IMR-90 (cell line): Measurements from ENCODE around the gene MICAL2. TPM values are rescaled to one million over a fixed set of nuclear protein-coding genes. Genes with fewer than 3 reads are reported as not detected.

Experiments used
- ATAC-seq: fragments of 200-7000 bp; cut with Tn5 transposase; 2 replicates; pipeline ENCODE4 v1.9.1; 2020; ENCODE audit warnings: low read depth, mild to moderate bottlenecking, moderate library complexity
- BruUV-seq: library from RNA; stranded (reverse); fragments of 400-500 nt; replicated peaks from 2 replicates; lab custom pipeline; 2021; lab: Mats Ljungman, UMichigan
- CTCF ChIA-PET: fragments of 300-600 bp; formaldehyde crosslinking; extraction: SDS; loops from one replicate; lab custom pipeline; 2021; ENCODE audit warnings: antibody characterized with exemption; lab: Yijun Ruan, JAX
- POLR2A ChIA-PET: fragments of 300-600 bp; sonication (Branson Sonifier 250); formaldehyde crosslinking; loops from one replicate; lab custom pipeline; 2022; ENCODE audit warnings: antibody characterized with exemption; ENCODE audit not compliant: unreplicated experiment; lab: Charles Lee
- DNase-seq: peaks from one replicate; pipeline ENCODE4 v3.0.0; 2013
- H2AFZ ChIP-seq: replicated peaks from 2 replicates; pipeline ENCODE3; 2013; ENCODE audit warnings: low read length, mild to moderate bottlenecking; ENCODE audit not compliant: poor library complexity
- H2AK5ac ChIP-seq: 2 replicates; pipeline ENCODE4 v1.6.1; 2013; ENCODE audit warnings: low read depth, low read length, inconsistent platforms
- H2AK9ac ChIP-seq: replicated peaks from 2 replicates; pipeline ENCODE3; 2013; ENCODE audit warnings: mild to moderate bottlenecking, low read depth, low read length, moderate library complexity; ENCODE audit not compliant: poor library complexity
- H2BK120ac ChIP-seq: 2 replicates; pipeline ENCODE4 v1.6.1; 2013; ENCODE audit warnings: low read depth, low read length, inconsistent platforms
- H2BK15ac ChIP-seq: 3 replicates; pipeline ENCODE4 v1.6.1; 2013; ENCODE audit warnings: low read depth, low read length, inconsistent platforms
- H2BK20ac ChIP-seq: 2 replicates; pipeline ENCODE4 v1.6.1; 2013; ENCODE audit warnings: low read depth, mild to moderate bottlenecking, inconsistent platforms, low read length, moderate library complexity
- H2BK5ac ChIP-seq: 2 replicates; pipeline ENCODE4 v1.6.1; 2013; ENCODE audit warnings: mild to moderate bottlenecking, low read depth, low read length, inconsistent platforms; ENCODE audit not compliant: poor library complexity, severe bottlenecking
- H3K14ac ChIP-seq: replicated peaks from 2 replicates; pipeline ENCODE4 v1.6.1; 2013; ENCODE audit warnings: low read depth, low read length, inconsistent platforms
- H3K18ac ChIP-seq: 2 replicates; pipeline ENCODE4 v1.6.1; 2013; ENCODE audit warnings: low read depth, low read length, control low read depth
- H3K23ac ChIP-seq: 2 replicates; pipeline ENCODE4 v1.6.1; 2013; ENCODE audit warnings: low read depth, low read length, inconsistent platforms
- H3K27ac ChIP-seq: 2 replicates; pipeline ENCODE4 v1.5.1; 2013; ENCODE audit warnings: mild to moderate bottlenecking, control low read depth, low read length; ENCODE audit not compliant: insufficient read depth
- H3K27me3 ChIP-seq: 2 replicates; pipeline ENCODE4 v1.6.1; 2013; ENCODE audit warnings: low read length; ENCODE audit not compliant: control insufficient read depth, insufficient read depth
- H3K36me3 ChIP-seq: 2 replicates; pipeline ENCODE4 v1.6.1; 2013; ENCODE audit warnings: low read length, mixed read lengths; ENCODE audit not compliant: control insufficient read depth, insufficient read depth
- H3K4ac ChIP-seq: 2 replicates; pipeline ENCODE4 v1.6.1; 2013; ENCODE audit warnings: low read depth, low read length, inconsistent platforms
- H3K4me1 ChIP-seq: 2 replicates; pipeline ENCODE4 v1.6.1; 2013; ENCODE audit warnings: low read length, mixed read lengths; ENCODE audit not compliant: control insufficient read depth, insufficient read depth
- H3K4me2 ChIP-seq: 2 replicates; pipeline ENCODE4 v1.6.1; 2013; ENCODE audit warnings: low read depth, mild to moderate bottlenecking, control low read depth, low read length, moderate library complexity
- H3K4me3 ChIP-seq: 2 replicates; pipeline ENCODE4 v1.5.1; 2013; ENCODE audit warnings: low read depth, mild to moderate bottlenecking, control low read depth, low read length, moderate library complexity; ENCODE audit not compliant: insufficient read depth
- H3K56ac ChIP-seq: 2 replicates; pipeline ENCODE4 v1.6.1; 2013; ENCODE audit warnings: low read length, inconsistent platforms; ENCODE audit not compliant: insufficient read depth; ENCODE audit errors: extremely low read depth
- H3K79me1 ChIP-seq, 2 experiments: 2 replicates each; pipeline ENCODE4 v1.6.1; 2013; ENCODE audit warnings: low read length in 2 of 2, inconsistent platforms in 1 of 2, low read depth in 1 of 2
- H3K9ac ChIP-seq: 2 replicates; pipeline ENCODE4 v1.6.1; 2013; ENCODE audit warnings: low read depth, low read length, control low read depth
- H3K9me1 ChIP-seq: 2 replicates; pipeline ENCODE4 v1.6.1; 2013; ENCODE audit warnings: low read length, inconsistent platforms; ENCODE audit not compliant: insufficient read depth
- H3K9me3 ChIP-seq: 2 replicates; pipeline ENCODE4 v1.6.1; 2013; ENCODE audit warnings: low read length; ENCODE audit not compliant: control insufficient read depth, insufficient read depth
- H4K20me1 ChIP-seq: 2 replicates; pipeline ENCODE4 v1.6.1; 2013; ENCODE audit warnings: low read length, inconsistent platforms; ENCODE audit not compliant: insufficient read depth
- H4K5ac ChIP-seq: 2 replicates; pipeline ENCODE4 v1.6.1; 2013; ENCODE audit warnings: mild to moderate bottlenecking, low read depth, low read length, control low read depth
- H4K8ac ChIP-seq, 2 experiments: 2 replicates each; pipeline ENCODE4 v1.6.1; 2013; ENCODE audit warnings: low read depth in 2 of 2, low read length in 2 of 2, control low read depth in 1 of 2, inconsistent platforms in 1 of 2
- H4K91ac ChIP-seq: 2 replicates; pipeline ENCODE4 v1.6.1; 2013; ENCODE audit warnings: low read depth, low read length, inconsistent platforms; ENCODE audit not compliant: insufficient read depth
- CEBPB ChIP-seq: IDR thresholded peaks from 2 replicates; pipeline ENCODE4 v1.6.1; 2012; ENCODE audit warnings: low read depth, low read length, improper control_type of control experiment
- CHD1 ChIP-seq: IDR thresholded peaks from 2 replicates; pipeline ENCODE4 v1.6.1; 2012; ENCODE audit warnings: low read depth, low read length, improper control_type of control experiment
- MAZ ChIP-seq: IDR thresholded peaks from 2 replicates; pipeline ENCODE4 v1.6.1; 2012; ENCODE audit warnings: low read depth, mild to moderate bottlenecking, low read length, improper control_type of control experiment, moderate library complexity, borderline replicate concordance
- MXI1 ChIP-seq: IDR thresholded peaks from 2 replicates; pipeline ENCODE4 v1.6.1; 2012; ENCODE audit warnings: low read depth, mild to moderate bottlenecking, low read length, moderate library complexity, borderline replicate concordance
- RAD21 ChIP-seq: IDR thresholded peaks from 2 replicates; pipeline ENCODE4 v1.6.1; 2012; ENCODE audit warnings: low read length, improper control_type of control experiment
- RCOR1 ChIP-seq: IDR thresholded peaks from 2 replicates; pipeline ENCODE4 v1.6.1; 2012; ENCODE audit warnings: mild to moderate bottlenecking, low read length, improper control_type of control experiment; ENCODE audit not compliant: insufficient replicate concordance
- RFX5 ChIP-seq: IDR thresholded peaks from 2 replicates; pipeline ENCODE4 v1.8.0; 2012; ENCODE audit warnings: low read depth, mild to moderate bottlenecking, low read length, moderate library complexity
- WGBS, 2 experiments: methylation state at CpG; one replicate each; pipeline versions ENCODE4 v1.1.5 to v1.1.7; 2013; ENCODE audit warnings: missing lambda C conversion rate in 2 of 2; ENCODE audit not compliant: insufficient read length in 1 of 2; ENCODE audit errors: extremely low coverage in 2 of 2; 5-methylcytosine and 5-hydroxymethylcytosine counted together
- dilution Hi-C: fragments of 300-500 bp; cut with HindIII; formaldehyde crosslinking; loops from one replicate; pipeline ENCODE4 v1.14.3; 2018; ENCODE audit warnings: low sequenced_read_pairs; ENCODE audit not compliant: unreplicated experiment
- in situ Hi-C: fragments of 300-500 bp; cut with MboI; formaldehyde crosslinking; loops from 3 replicates; pipeline ENCODE4 v1.14.3; 2019; ENCODE audit warnings: low sequenced_read_pairs, inconsistent platforms, mixed read lengths
- intact Hi-C: fragments of 100-400 bp; cut with micrococcal nuclease; formaldehyde crosslinking; loops from 2 replicates; pipeline ENCODE4 v1.10.0; 2022
- polyA plus RNA-seq, 3 experiments: library from polyadenylated mRNA; depleted of rRNA; stranded (reverse); fragments of >200 nt; gene quantifications; 2 replicates each; pipeline ENCODE4 v1.2.3, GENCODE V29; 2012; ENCODE audit warnings: low replicate concordance in 1 of 3
- total RNA-seq: library from RNA; depleted of rRNA; stranded (reverse); fragments of >200 nt; gene quantifications from 2 replicates; pipeline ENCODE4 v1.2.3, GENCODE V29; 2012
- TF ChIP-seq, protein P1 (sequence below): fragments of 150-350 bp; IDR thresholded peaks from 2 replicates; pipeline ENCODE4 v1.6.1; 2017; ENCODE audit warnings: mild to moderate bottlenecking, antibody characterized with exemption, low read length, low read depth

The MICAL2 gene
- total and polyA plus RNA-seq, 2 of the 4 experiments (the other 2 are of a cell fraction): 170 to 336 TPM

- H3K9me1 ChIP-seq: peaks cover 68% of the 10 kb centered on the region
- H3K27me3 ChIP-seq: no peaks in the 10 kb centered on the region
- H3K4me3 ChIP-seq: no peak overlapping the region
- H2BK5ac ChIP-seq: peak overlapping the region; percentile 70
- H3K9ac ChIP-seq: no peak overlapping the region
- H3K4ac ChIP-seq: peak overlapping the region; percentile 89
- peak overlapping the region; percentile 89 for H3K23ac ChIP-seq
- TF ChIP-seq RAD21 (no peak), CEBPB (no peak), MAZ (no peak), CHD1 (no peak), RFX5 (no peak), MXI1 (no peak), RCOR1 (no peak)
- TF ChIP-seq, protein P1, sequence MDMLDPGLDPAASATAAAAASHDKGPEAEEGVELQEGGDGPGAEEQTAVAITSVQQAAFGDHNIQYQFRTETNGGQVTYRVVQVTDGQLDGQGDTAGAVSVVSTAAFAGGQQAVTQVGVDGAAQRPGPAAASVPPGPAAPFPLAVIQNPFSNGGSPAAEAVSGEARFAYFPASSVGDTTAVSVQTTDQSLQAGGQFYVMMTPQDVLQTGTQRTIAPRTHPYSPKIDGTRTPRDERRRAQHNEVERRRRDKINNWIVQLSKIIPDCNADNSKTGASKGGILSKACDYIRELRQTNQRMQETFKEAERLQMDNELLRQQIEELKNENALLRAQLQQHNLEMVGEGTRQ: no peak
- 71% methylated on average over 1 of the region's 5 CpGs; no CpG with 5 or more reads in 1 of the 2 experiments for WGBS, 2 experiments
- peak overlapping the region; percentile 53 for H2BK20ac ChIP-seq
- in situ Hi-C loops (loop anchor here (10.0 kb wide), 1 partner anchor 115 kb away; no protein-coding TSS in a partner anchor), dilution Hi-C loops (no loop called here), intact Hi-C loops (no loop called here)
- DNase-seq (no peak), ATAC-seq (no peak)
- peak overlapping the region; percentile 50 for H2AK9ac ChIP-seq
- CTCF ChIA-PET: interaction anchor here (1.3 kb wide), 1 partner anchor 15 kb away, joined by 3 read pairs; no protein-coding TSS in a partner anchor
- H2BK15ac ChIP-seq: peak overlapping the region; percentile 92; the same call in 2 of the 3 replicates
- H3K4me2 ChIP-seq: peak overlapping the region; percentile 9; the same call in 1 of the 2 replicates
- H3K4me1 ChIP-seq: peaks cover 67% of the 10 kb centered on the region
- H3K18ac ChIP-seq: peak overlapping the region; percentile 49
- POLR2A ChIA-PET: interaction anchor here (1.3 kb wide), 1 partner anchor 33 kb away, joined by 7 read pairs; no protein-coding TSS in a partner anchor
- H2AK5ac ChIP-seq: peak overlapping the region; percentile 91
- peak overlapping the region; percentile 31 to 65; a peak in 3 of 4 replicates for H4K8ac ChIP-seq
- peak overlapping the region; percentile 48; the same call in 1 of the 2 replicates for H3K27ac ChIP-seq
- peaks cover 79% of the 10 kb centered on the region for H4K20me1 ChIP-seq
- peak overlapping the region; percentile 50 for H4K5ac ChIP-seq
- H3K9me3 ChIP-seq: no peaks in the 10 kb centered on the region
- H2BK120ac ChIP-seq: peak overlapping the region; percentile 78
- peaks cover 12% of the 10 kb centered on the region for H3K36me3 ChIP-seq
- 0 out of 2 replicates have a peak overlapping the region, but pooled peaks have one; percentile 15 for H3K56ac ChIP-seq
- no TSS peak for BruUV-seq
- peaks cover 12 to 88% of the 10 kb centered on the region in 2 experiments for H3K79me1 ChIP-seq
- peak overlapping the region; percentile 82 for H3K14ac ChIP-seq
- peak overlapping the region; percentile 72 for H4K91ac ChIP-seq
- H2AFZ ChIP-seq: no peak overlapping the region
Measured at GRCh38 chr11:12119502-12119901, 9.1 kb downstream of the MICAL2 start.
